SU-DHL-6 (cell line): ENCODE measurements around the gene FHOD3.

Source experiments
- CTCF ChIP-seq: fragments of 200-600 bp; sonication (generic); IDR thresholded peaks from one replicate; pipeline ENCODE4 v1.5.1; 2017; ENCODE audit warnings: antibody characterized with exemption, mild to moderate bottlenecking, low read length, moderate library complexity; ENCODE audit not compliant: insufficient read depth, poor library complexity, severe bottlenecking
- EZH2phosphoT487 ChIP-seq: fragments of 200-600 bp; sonication (generic), shearing (Covaris generic); conservative IDR thresholded peaks from 2 replicates; pipeline ENCODE4 v1.6.1; 2018; ENCODE audit warnings: mild to moderate bottlenecking, antibody characterized with exemption, low read length, moderate library complexity, mixed read lengths

- TF ChIP-seq EZH2phosphoT487 (no peak), CTCF (no peak)
These were observed 1.5 kb downstream of the FHOD3 start for GRCh38 chr18:36299015-36299414.
